G401 (cell line): ENCODE measurements around the gene SORCS1. TPM values are rescaled to one million over a fixed set of nuclear protein-coding genes. Genes with fewer than 3 reads are reported as not detected.

ENCODE experiments used
- DNase-seq: peaks from one replicate; pipeline ENCODE4 v3.0.0-alpha.2; 2015; ENCODE audit warnings: low spot score
- in situ Hi-C: cut with HindIII; loops from 2 replicates; pipeline ENCODE4 v1.10.0; 2016; ENCODE audit warnings: low sequenced_read_pairs, mixed read lengths
- total RNA-seq: library from RNA; depleted of rRNA; stranded (reverse); fragments of >200 nt; shearing (Covaris generic); gene quantifications from 2 replicates; pipeline ENCODE4 v1.2.3, GENCODE V29; 2014

SORCS1 gene
- total RNA-seq, 1 experiment from 2014 or later: not detected

DNA sequence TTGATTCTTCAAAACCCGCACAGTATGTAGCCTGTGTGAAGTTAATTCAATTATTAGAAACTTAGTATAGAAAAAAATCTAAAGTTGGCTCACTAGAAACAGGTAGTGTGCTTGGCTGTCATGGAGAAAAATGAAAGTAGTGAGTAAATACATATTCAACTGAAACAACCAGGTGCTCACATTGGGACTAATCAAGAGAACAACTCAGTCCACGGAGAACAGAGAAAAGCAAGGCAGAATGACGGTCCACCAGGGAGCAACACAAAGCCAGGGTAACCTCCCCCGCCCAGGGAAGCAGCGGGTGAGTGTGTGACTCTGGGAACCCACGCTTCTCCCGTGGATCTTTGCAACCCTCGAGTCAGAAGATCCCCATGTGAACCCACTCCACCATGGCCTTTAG lies 300.5 kb downstream of the SORCS1 start:
- in situ Hi-C loops: no loop called here
- no peak for DNase-seq

- in situ Hi-C loops: no loop called here
- DNase-seq: no peak
Measured at GRCh38 chr10:106863549-106863948, 301.0 kb downstream of the SORCS1 start.

GRCh38 chr10:106859892-106860652 lies 304.4 kb downstream of the SORCS1 start:
- DNase-seq: no peak
- in situ Hi-C loops: no loop called here

DNA sequence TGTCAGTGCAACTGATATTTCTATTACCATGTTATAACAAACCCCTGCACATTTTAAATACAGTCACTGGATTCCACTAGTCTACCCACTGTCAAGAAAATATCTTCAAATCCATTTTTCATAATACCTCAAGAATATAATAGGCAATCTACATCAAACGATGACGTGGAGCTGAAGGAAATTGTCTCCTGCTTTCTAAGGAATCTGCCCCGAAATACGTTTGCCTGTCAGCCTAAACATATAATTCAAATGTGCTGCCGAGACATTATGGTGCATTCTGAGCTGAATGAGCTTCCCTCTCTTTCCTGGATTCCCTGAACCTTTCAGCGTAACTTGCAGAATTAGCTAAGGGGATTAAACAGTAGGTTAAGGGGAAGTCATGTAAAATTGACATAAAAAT lies 306.8 kb downstream of the SORCS1 start:
- no peak for DNase-seq
- in situ Hi-C loops: no loop called here

DNA sequence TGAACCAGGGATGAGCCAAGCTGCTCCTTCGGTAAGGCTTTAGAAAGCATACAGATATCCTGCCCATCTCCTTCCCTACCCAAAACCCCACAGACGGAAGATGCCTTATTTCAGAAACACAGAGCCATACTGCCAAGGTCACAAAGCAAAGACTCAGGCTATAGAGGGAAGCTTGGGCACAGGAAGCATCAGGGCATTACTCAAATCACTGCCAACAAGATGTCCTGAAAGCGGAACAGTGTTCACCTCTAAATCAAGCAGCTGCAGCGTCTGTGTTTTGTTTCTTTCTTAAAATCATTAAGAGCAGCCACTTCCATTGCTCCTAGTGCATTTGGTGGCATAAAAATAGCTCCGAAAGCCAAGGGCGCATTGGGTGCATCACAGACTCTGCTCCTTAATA lies 307.3 kb downstream of the SORCS1 start:
- no peak for DNase-seq
- in situ Hi-C loops: no loop called here

GRCh38 chr10:106836933-106837663 lies 327.4 kb downstream of the SORCS1 start:
- no peak for DNase-seq
- in situ Hi-C loops: no loop called here

DNA sequence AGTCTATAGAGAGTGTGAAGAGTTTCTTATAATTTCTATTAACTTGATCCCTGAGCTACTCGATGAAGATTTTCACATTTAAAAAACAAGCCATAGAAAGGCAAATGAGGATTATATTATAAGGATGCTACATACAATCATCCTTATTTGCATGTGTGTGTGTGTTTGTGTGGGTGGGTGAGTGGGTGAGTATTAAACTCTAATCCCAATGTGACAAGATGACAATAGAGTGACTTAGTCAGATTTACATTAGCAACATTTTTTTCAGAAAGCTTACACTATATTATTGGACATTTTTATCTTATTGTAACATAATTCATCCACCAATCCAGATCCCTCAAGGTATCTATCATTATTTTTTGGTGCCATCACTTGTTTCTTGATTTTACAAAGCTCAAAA lies 331.7 kb downstream of the SORCS1 start:
- no peak for DNase-seq
- in situ Hi-C loops: no loop called here

DNA sequence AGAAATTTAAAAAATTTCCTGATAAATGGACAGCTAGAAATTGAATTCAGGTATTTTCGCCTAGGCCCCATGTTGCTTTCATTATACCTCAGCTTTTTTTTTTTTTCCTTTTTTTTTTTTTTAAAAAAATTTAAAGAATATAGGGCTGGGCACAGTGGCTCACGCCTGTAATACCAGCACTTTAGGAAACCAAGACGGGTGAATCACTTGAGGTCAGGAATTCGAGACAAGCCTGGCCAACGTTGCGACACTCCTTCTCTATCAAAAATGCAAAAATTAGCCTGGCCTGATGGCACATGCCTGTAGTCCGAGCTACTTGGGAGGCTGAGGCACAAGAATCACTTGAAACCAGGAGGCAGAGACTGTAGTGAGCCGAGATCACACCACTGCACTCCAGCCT lies 334.0 kb downstream of the SORCS1 start:
- in situ Hi-C loops: no loop called here
- no peak for DNase-seq

DNA sequence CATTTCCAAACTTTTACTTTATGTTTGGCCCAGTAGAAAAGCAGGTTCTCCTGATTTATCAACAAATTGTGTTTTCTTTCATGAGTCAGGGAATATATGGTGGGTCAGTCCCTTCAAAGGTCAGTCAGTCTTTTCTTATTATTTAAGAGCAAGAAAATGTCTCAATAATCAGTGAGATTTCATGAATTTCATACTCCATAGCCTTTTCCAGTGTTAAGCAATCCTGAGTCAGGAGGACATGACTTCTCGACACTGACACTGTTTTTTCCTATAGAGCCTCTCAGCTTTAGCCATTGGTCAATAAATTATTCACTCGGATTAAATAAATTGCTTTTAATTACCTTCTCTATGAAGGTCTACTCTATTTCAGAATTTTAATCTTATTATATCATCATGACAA lies 334.5 kb downstream of the SORCS1 start:
- no peak for DNase-seq
- in situ Hi-C loops: no loop called here

DNA sequence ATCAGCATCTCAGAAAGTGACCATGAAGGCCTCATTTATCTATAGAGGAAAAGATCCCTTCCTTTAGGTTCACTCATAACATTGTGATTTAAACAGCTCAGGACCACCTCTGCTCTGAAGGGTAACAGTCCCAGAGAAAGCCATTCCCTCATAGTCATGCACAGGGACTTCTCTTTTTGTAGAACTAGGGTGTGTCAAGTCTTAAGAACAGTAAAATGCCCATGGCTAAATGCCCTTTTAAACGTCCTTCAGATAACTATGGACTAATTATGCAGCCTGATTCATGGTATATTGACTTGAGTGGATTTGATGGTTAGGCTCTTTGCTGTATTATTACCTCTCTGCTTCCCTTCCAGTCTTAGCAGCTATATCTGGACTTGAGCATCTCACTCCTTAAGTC lies 337.8 kb downstream of the SORCS1 start:
- in situ Hi-C loops: no loop called here
- no peak for DNase-seq

GRCh38 chr10:106825576-106826364 lies 338.7 kb downstream of the SORCS1 start:
- DNase-seq: no peak
- in situ Hi-C loops: no loop called here

- DNase-seq: no peak
Measured at GRCh38 chr10:106820579-106820978, 343.9 kb downstream of the SORCS1 start.

DNA sequence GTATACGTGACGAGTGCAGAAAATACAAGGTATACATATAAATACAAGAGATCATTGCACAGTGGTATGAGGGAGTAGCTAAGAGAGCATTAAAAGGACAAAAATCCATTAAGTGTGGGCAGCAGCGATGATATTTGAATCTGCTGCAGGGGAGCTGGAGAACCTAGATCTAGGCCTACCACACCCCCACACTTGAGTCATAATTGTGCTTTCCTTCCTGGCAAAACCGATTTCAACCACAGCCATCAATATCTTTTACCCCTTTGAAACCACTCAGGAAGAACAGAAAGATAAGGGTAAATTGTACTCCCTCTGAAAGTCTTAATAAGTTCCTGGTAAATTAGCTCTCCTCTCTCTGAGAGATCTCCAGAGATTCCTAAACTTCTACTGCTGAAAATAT lies 345.0 kb downstream of the SORCS1 start:
- no peak for DNase-seq
- in situ Hi-C loops: no loop called here

More at GRCh38 chr10:106820579-106820978, 343.9 kb downstream of the SORCS1 start:
- in situ Hi-C loops: no loop called here

DNA sequence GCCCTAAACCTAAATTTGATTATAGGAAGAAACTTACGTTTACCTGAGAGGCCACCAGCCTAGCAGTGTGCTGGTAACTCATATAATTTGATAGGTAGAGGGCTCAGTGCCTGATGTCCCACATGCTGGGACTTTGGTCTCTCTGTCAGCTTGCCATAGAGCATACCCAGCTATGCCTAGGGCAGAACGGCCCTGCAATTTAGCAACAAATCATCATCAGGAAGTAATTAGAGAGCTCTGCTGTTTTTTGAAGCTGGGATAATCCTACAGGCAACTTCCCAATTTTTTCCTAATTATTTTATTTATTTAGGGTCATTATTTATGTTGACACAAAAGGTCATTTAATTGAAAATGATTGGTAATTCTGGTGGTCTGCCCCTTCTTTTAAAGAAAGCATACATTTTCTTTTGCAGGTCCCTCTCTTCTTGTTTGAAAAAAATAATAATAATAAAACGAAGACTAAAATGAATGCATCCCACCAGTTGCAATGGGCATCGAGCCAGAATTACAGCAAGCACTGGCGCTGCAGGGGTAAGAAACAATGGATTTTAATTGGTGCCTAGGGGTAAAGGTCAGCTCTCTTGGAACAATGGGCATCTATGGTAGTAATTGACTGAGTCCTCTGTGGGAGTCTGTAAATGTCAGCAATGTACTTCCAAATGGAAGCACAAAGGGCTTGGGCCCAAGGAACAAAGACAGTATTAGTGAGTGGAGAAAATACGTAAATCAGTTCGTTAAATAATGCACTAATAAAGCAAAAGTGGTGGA lies 348.0 kb downstream of the SORCS1 start:
- in situ Hi-C loops: no loop called here
- no peak for DNase-seq

DNA sequence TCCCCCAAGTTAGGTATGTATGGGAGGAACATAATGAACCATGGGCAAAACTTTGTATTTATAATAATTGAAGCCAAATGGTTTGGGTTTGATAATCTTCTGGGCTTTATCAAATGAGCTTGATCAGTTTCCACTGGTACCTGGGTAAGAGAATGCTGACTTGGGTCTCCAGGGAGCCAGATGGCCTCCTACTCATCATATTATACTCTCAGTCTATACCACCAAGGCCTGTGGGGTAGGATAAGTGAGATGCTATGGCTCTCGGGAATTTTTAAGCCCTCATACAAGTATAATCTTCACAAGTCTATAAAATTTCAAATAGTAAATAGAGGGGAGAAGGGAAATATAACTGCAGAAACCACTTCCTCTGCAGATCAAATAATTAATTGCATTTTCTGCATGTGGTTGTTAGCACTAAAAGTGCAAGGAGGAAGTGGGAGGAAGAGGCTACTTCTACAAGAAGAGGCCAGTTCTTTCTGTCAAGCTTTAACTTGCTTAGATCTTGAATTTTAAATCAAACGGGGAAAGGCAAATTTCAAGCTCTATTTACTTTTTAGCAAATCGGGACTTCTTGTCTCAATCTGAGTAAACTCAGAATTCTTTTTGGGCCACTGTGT lies 349.0 kb downstream of the SORCS1 start:
- in situ Hi-C loops: no loop called here

DNA sequence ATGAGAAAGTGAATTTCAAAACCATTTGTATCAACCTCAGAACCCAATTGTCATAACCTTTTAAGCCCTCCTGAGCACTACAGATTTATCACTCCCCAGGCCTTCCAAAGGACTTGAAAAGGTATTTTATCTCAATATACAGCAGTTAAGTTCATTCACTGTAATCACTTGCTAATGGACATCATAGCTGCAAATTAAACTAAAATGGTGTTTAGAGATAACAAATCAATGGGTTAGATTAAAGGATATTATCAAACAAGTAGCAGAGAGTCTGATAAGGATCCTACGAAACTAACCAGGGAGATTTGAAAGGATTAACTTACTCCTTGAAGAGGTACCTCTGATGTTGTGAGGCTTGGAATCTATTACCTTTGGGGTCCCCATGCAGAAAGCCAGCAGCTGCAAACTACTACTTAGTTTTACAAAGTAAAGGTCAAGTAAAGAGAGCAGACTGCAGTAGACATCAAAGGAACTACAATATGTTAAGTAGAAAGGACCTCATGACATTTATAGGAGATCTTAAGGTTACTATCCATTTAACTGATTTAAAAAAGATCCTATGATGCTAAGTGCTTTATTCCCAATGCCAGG lies 359.4 kb downstream of the SORCS1 start:
- no peak for DNase-seq
- in situ Hi-C loops: no loop called here

More for the DNA sequence above, 349.0 kb downstream of the SORCS1 start:
- DNase-seq: no peak

GRCh38 chr10:106802949-106803348 lies 361.6 kb downstream of the SORCS1 start:
- in situ Hi-C loops: no loop called here
- DNase-seq: no peak

GRCh38 chr10:106799776-106800175 lies 364.7 kb downstream of the SORCS1 start:
- no peak for DNase-seq
- in situ Hi-C loops: no loop called here
